Measurements from ENCODE around the gene C3. TPM values are rescaled to one million over a fixed set of nuclear protein-coding genes. Genes with fewer than 3 reads are reported as not detected.

C3 gene
- total and polyA plus RNA-seq, 8 donors, result 67.7 to 3,753 (median 596) TPM

DNA sequence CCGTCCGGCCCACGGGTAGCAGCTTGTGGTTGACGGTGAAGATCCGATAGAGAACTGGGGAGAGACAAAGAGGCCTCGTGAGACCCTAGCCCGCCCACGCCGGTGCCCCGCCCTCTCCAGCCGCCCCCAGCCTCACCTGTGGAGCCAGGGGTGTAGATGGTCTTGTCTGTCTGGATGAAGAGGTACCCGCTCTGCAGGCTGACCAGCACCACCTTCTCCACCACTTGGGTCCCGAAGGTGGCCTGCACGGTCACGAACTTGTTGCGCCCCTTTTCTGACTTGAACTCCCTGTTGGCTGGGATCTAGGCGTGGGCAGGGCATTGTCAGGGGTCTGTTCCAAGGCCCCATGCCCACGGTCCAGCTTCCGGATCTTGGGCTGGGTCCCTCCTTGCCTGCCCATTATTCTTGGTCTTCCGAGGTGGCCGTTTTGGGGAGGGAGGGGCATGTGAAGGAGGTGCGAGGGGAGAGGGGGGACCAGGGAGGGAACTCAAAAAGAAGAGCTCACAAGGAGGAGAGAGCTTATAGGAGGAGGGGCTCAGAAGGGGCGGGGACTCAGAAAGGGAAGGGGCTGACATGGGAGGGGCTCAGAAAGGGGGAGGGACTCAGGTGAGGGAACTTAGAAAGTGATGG is 2.2 kb downstream of the C3 start:
- peak overlapping the region in 1 of 4 donors; percentile 17 for H3K4me3 ChIP-seq
- H3K4me1 ChIP-seq, result peaks cover 7 to 26% (median 12%) of the 10 kb centered on the region in 3 donors
- no peak overlapping the region for H3K27ac ChIP-seq
- ATAC-seq (no peak), DNase-seq (peak in 1 of 6 donors; percentile 30), FAIRE-seq (no peak)
- H3K9me3 ChIP-seq, result no peaks in the 10 kb centered on the region
- TF ChIP-seq, protein P1, sequence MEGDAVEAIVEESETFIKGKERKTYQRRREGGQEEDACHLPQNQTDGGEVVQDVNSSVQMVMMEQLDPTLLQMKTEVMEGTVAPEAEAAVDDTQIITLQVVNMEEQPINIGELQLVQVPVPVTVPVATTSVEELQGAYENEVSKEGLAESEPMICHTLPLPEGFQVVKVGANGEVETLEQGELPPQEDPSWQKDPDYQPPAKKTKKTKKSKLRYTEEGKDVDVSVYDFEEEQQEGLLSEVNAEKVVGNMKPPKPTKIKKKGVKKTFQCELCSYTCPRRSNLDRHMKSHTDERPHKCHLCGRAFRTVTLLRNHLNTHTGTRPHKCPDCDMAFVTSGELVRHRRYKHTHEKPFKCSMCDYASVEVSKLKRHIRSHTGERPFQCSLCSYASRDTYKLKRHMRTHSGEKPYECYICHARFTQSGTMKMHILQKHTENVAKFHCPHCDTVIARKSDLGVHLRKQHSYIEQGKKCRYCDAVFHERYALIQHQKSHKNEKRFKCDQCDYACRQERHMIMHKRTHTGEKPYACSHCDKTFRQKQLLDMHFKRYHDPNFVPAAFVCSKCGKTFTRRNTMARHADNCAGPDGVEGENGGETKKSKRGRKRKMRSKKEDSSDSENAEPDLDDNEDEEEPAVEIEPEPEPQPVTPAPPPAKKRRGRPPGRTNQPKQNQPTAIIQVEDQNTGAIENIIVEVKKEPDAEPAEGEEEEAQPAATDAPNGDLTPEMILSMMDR (IDR thresholded peaks at IDR 0.05), result no peak
- 66 to 73% methylated on average over 22 to 23 of the region's 23 CpGs for WGBS, 2 donors
- H3K36me3 ChIP-seq, result no peaks in the 10 kb centered on the region
- intact Hi-C loops (cut with DNase I), result no loop called here
- H3K27me3 ChIP-seq, result no peaks in the 10 kb centered on the region

DNA sequence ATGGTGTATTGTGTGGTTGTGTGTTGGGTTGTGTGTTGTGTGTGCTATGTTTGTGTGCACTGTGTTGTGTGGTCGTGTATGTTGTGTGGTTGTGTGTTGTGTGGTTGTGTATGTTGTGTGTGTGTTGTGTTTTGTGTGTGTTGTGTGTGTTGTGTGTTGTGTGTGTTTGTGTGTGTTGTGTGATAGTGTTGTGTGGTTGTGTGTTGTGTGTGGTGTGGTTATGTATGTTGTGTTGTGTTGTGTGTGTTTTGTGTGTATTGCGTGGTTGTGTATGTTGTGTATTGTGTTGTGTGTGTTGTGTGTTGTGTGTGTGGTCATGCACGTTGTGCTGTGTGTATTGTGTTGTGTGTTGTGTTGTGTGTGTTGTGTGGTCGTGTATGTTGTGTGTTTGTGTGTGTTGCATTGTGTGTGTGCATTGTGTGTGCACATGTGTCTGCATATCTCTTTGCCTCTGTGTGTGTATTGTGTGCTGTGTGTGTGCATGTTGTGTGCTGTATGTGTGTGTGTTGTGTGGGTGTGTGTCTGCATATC is 2.9 kb downstream of the C3 start:
- ATAC-seq (no peak), DNase-seq (no peak), FAIRE-seq (no peak)
- Histone ChIP-seq H3K4me1 (peaks cover under 1 to 18% (median 5%) of the 10 kb centered on the region in 3 donors), H3K27ac (no peak overlapping the region), H3K4me3 (no peak overlapping the region), H3K9me3 (no peaks in the 10 kb centered on the region), H3K36me3 (peaks cover 0 to 3% (median 0%) of the 10 kb centered on the region in 3 donors), H3K27me3 (no peaks in the 10 kb centered on the region)
- intact Hi-C loops (cut with DNase I), result no loop called here
- 53 to 71% methylated on average over 4 of the region's 4 CpGs for WGBS, 2 donors
- TF ChIP-seq, protein P1 (IDR thresholded peaks at IDR 0.05), result no peak

DNA sequence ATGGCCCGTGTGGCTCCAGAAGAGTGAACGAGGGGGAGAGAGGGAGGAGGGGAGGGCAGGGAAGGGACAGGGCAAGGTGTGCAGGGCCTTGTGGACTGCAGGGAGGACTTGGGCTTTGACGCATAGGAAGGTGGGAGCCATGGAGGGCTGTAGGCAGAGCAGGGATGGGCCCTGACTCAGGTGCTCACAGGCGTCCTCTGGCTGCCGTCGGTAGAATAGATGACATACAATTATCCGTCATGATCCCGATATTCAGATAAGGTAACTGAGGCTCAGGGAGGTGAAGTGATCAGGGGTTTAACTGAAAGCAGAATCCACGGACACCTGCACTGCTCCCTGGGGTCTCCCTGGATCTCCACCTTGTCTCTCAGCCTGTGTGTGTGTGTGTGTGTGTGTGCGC is 3.4 kb downstream of the C3 start:
- no peaks in the 10 kb centered on the region for H3K9me3 ChIP-seq
- H3K27ac ChIP-seq, result no peak overlapping the region
- DNase-seq, result no peak
- intact Hi-C loops (cut with DNase I), result no loop called here
- no peak for FAIRE-seq
- no peaks in the 10 kb centered on the region for H3K27me3 ChIP-seq
- peaks cover 0 to 14% (median under 1%) of the 10 kb centered on the region in 3 donors for H3K4me1 ChIP-seq
- WGBS, 2 donors, result 73 to 80% methylated on average over 10 of the region's 10 CpGs
- TF ChIP-seq, protein P1 (IDR thresholded peaks at IDR 0.05), result no peak
- no peak overlapping the region for H3K4me3 ChIP-seq
- no peak for ATAC-seq
- H3K36me3 ChIP-seq, result peaks cover 0 to 3% (median 0%) of the 10 kb centered on the region in 3 donors

DNA sequence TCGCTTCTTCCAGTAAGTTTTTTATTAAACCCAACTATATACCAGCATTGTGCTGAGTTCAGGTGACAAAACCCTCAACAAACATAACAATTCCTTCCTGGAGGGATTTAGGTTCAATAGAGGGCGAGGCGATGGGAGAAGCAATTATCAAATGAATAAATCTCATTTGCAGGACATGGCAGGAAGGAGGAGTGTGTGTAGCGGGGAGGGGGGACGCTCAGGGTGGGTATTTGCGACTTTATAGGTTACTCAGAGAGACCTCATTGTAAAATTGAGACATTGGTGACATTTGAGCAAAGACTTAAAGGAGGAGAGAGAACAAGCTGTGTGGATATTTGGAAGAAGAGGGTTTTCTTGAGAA is 3.9 kb downstream of the C3 start:
- DNase-seq, result no peak
- no peak for ATAC-seq
- peaks cover 0 to 3% (median 0%) of the 10 kb centered on the region in 3 donors for H3K36me3 ChIP-seq
- TF ChIP-seq, protein P1 (IDR thresholded peaks at IDR 0.05), result no peak
- FAIRE-seq, result no peak
- H3K4me1 ChIP-seq, result peaks cover 0 to 9% (median 0%) of the 10 kb centered on the region in 3 donors
- no peak overlapping the region for H3K27ac ChIP-seq
- WGBS, 2 donors, result 82 to 85% methylated on average over 6 of the region's 6 CpGs
- H3K27me3 ChIP-seq, result no peaks in the 10 kb centered on the region
- intact Hi-C loops (cut with DNase I), result no loop called here
- H3K9me3 ChIP-seq, result no peaks in the 10 kb centered on the region
- H3K4me3 ChIP-seq, result no peak overlapping the region

Data from pancreas (tissue), 10 donors.